ENCODE data around the gene CD28.
A peak's percentile ranks its signal among the peaks of the same experiment; 100 is the strongest.
"Not testable (repeated sequence)": the region's sequence is repeated elsewhere in the genome, so short reads cannot be mapped to it uniquely, and the experiment has no call there.

The CD28 gene

GRCh38 chr2:203748331-203749126 lies 42.1 kb downstream of the CD28 start:
- DNase-seq (ENCODE audit: low read depth in 3 of 3), result no peak

GRCh38 chr2:203750346-203751068 lies 44.1 kb downstream of the CD28 start:
- no peak for DNase-seq (ENCODE audit: low read depth in 3 of 3)

- no peak for DNase-seq (ENCODE audit: low read depth in 3 of 3)
Measured at GRCh38 chr2:203751685-203752271, 45.3 kb downstream of the CD28 start.

- DNase-seq (ENCODE audit: low read depth in 3 of 3), result no peak
Measured at GRCh38 chr2:203756161-203756560, 49.7 kb downstream of the CD28 start.

GRCh38 chr2:203758841-203759689 lies 52.6 kb downstream of the CD28 start:
- DNase-seq (ENCODE audit: low read depth in 3 of 3), result no peak

GRCh38 chr2:203759690-203760365 lies 53.4 kb downstream of the CD28 start:
- no peak for DNase-seq (ENCODE audit: low read depth in 3 of 3)

- DNase-seq (ENCODE audit: low read depth in 3 of 3), result no peak
Measured at GRCh38 chr2:203761121-203761520, 54.7 kb downstream of the CD28 start.

- peak in 1 of 3 experiments; percentile 22 for DNase-seq (ENCODE audit: low read depth in 3 of 3)
Measured at GRCh38 chr2:203763241-203763937, 57.0 kb downstream of the CD28 start.

GRCh38 chr2:203763938-203764664 lies 57.7 kb downstream of the CD28 start:
- no peak for DNase-seq (ENCODE audit: low read depth in 3 of 3)

GRCh38 chr2:203772456-203773165 lies 66.2 kb downstream of the CD28 start:
- DNase-seq (ENCODE audit: low read depth in 3 of 3), result no peak

GRCh38 chr2:203774760-203775159 lies 68.3 kb downstream of the CD28 start:
- no peak for DNase-seq (ENCODE audit: low read depth in 3 of 3)

- DNase-seq (ENCODE audit: low read depth in 3 of 3), result no peak
Measured at GRCh38 chr2:203775684-203776083, 69.2 kb downstream of the CD28 start.

- DNase-seq (ENCODE audit: low read depth in 3 of 3), result no peak
Measured at GRCh38 chr2:203777030-203777429, 70.6 kb downstream of the CD28 start.

- DNase-seq (ENCODE audit: low read depth in 3 of 3), result not testable (repeated sequence)
Measured at GRCh38 chr2:203779477-203780073, 73.1 kb downstream of the CD28 start.

- no peak for DNase-seq (ENCODE audit: low read depth in 3 of 3)
Measured at GRCh38 chr2:203780231-203780630, 73.8 kb downstream of the CD28 start.

- no peak for DNase-seq (ENCODE audit: low read depth in 3 of 3)
Measured at GRCh38 chr2:203781151-203781550, 74.7 kb downstream of the CD28 start.

- DNase-seq (ENCODE audit: low read depth in 3 of 3), result peak in 2 of 3 experiments; percentile 47 to 59
Measured at GRCh38 chr2:203782262-203782976, 76.0 kb downstream of the CD28 start.
